Gastroesophageal sphincter (tissue), 3 donors: ENCODE results near the gene NEK2.

Experiments
- CTCF ChIP-seq, 4 experiments: fragments of 200-600 bp in 2 of 4; fragments of 450-650 bp in 2 of 4; sonication (generic) in 1 of 4; IDR thresholded peaks; one replicate each; pipeline ENCODE4 v1.5.1; 2017 to 2019; ENCODE audit warnings: antibody characterized with exemption in 4 of 4, mild to moderate bottlenecking in 2 of 4, moderate library complexity in 2 of 4
- EP300 ChIP-seq: sonication (generic); formaldehyde crosslinking; IDR thresholded peaks from one replicate; pipeline ENCODE4 v1.6.1; 2017; ENCODE audit warnings: antibody characterized with exemption, mild to moderate bottlenecking
- POLR2A ChIP-seq, 2 donors: fragments of 450-650 bp; IDR thresholded peaks; one replicate each; pipeline ENCODE4 v1.6.1; 2017; ENCODE audit warnings: antibody characterized with exemption in 2 of 2, mild to moderate bottlenecking in 2 of 2, moderate library complexity in 1 of 2
- POLR2AphosphoS5 ChIP-seq: sonication (generic); formaldehyde crosslinking; IDR thresholded peaks from one replicate; pipeline ENCODE4 v1.6.1; 2017; ENCODE audit warnings: antibody characterized with exemption

- no peak for TF ChIP-seq CTCF (IDR thresholded peaks at IDR 0.05)
- TF ChIP-seq POLR2AphosphoS5: no peak
- no peak for TF ChIP-seq POLR2A (IDR thresholded peaks at IDR 0.05)
- no peak for TF ChIP-seq EP300
Observed at GRCh38 chr1:211675230-211676105, at the start of gene NEK2.
